NK-92 (cell line): ENCODE results near the gene NAP1L5.

Source experiments
- DNase-seq: peaks from one replicate; lab custom pipeline; 2025; ENCODE audit not compliant: unreplicated experiment; lab: John Stamatoyannopoulos, UW

Gene NAP1L5

DNA sequence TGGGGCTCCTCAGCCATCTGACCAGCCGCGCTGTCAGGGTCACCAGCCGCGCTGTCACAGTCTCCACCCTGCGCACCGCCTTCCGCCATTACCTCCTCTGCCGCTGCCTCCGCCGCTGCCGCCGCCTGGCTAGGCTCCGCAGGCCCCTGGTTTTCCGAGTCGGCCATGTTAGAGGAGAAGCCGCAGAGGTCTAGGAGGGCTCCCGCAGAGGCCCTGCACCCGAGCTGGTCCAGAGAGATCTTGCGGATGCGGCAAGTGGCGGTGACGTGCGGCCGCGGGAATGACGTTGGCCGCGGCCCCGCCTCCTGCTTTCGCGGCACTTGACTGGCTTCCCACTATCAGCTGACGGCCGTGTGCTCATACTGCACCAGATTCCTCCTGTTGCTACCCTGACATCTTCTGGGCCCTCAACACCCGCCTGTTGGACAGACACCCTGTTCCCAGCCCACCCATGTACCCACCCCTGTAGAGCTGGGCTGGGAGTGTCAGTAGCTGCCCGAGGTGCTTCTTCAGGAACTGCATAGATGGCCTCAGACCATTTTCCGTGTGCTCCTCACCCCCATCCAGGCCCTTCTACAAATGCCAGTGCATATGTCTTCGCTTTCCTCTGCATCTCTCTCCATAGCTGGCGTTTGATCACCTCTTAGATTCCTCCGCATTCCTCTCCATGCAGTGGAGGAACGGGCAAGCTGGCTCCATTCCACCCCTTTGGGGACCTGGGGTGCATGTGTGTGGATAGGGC lies at the start of gene NAP1L5:
Gene NAP1L5, minus strand, starts transcription at position 242 of the 742 bp plus-strand sequence. Its CDS starts 75 bp downstream, at position 167.
- no peak for DNase-seq

DNA sequence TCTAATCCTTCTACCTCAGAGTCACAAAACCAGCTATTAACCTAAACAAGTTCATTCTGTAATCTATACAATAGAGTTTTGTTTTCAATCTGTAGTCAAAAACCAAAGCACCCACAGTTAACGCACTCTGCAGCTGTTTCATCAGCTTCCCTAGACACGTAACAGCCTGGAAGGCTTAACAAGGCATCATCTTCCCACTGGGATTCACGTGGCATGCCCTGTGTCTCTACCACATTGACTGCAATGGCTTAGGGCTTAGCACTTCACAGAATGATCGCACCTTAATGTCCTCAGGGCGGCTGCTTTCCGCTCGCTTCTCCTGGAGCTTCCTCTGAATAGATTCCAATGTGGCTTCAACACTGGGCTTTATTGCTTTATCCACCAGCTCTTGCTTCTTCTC lies 49.7 kb upstream of the NAP1L5 start:
- no peak for DNase-seq

DNA sequence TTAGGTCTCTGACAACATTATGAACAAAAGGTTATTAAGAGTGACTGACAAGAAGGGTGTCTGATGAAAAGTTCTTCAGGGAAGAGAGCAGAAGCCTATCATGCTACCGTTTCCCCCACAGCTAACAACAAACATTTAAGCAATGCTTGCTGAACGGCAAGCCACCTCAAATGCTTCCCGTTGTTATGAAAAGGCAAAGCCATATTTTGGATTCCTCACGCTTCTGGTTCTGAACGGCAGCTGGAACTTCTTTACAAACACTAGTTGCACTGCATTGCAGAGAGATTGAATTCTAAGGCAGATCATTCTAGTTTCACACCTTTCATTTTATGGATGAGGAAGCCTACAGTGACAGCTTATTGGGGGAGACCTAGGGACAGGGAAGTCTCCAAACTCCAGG lies 48.6 kb upstream of the NAP1L5 start:
- DNase-seq: no peak

DNA sequence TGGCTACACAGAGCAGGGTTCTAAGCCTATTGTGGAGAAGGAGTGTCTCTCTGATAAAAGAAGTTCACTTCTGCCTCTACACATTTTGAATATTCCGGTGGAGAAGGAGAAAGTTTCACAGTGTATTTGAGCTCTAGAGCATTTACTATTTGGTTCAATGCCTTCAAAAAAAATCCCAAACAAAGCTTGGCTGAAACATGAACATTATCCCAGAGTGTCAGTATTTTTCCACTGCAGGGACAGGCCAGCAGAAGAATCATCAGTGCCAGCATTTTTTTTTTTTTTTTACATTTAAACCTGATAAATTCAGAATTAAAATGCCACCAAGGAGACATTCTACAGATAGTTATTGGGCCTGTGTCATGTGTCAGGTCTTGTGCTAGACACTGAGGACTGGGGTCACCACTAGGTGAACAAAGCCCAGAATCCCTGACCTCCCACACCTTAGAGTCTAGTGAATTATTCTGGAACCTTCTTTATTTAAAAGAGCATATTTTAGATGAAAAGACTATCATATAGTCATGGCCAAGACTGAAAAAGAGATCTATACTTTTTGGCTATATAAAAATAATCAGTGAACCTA lies 48.0 kb upstream of the NAP1L5 start:
- DNase-seq: no peak

DNA sequence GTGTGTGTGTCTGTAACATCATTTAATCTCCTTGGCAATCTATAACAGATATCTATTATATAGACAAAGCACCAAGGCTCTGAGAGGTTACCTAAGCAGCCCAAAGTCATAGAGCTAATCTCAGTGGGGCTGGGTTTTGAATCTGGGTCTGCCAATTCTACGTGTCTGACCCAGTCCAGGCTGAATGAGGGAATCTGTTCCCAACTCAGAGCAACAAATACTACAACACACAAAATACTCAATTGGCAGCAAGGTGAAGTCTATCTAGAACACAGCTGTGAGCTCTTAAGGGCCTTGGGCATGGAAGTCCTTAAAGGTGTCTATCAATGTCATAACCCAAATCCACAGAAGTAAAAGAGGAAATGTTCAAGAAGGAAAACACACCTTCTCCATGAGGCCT lies 47.5 kb upstream of the NAP1L5 start:
- no peak for DNase-seq

GRCh38 chr4:88744609-88745008 lies 47.0 kb upstream of the NAP1L5 start:
- no peak for DNase-seq

GRCh38 chr4:88743696-88744095 lies 46.1 kb upstream of the NAP1L5 start:
- DNase-seq: no peak

DNA sequence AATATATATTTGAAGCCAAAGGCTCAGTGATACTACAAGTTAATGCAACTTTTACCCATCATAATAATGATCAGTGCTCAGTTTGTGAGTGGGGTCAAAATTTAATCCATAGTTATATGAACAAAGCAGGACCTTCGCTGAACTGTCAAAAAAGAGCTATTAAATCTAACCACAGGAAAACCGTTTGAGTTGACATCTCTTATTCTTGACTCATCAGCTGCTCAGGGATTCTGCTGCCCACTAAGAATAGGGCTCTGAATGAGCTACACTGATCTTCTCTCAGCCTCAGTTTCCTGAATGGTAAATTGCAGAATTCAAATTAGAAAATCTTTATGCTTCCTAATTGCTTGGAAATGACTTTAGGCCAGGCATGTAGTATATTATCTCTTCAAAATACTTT lies 44.9 kb upstream of the NAP1L5 start:
- DNase-seq: no peak

- DNase-seq: no peak
Measured at GRCh38 chr4:88738180-88738579, 40.6 kb upstream of the NAP1L5 start.

DNA sequence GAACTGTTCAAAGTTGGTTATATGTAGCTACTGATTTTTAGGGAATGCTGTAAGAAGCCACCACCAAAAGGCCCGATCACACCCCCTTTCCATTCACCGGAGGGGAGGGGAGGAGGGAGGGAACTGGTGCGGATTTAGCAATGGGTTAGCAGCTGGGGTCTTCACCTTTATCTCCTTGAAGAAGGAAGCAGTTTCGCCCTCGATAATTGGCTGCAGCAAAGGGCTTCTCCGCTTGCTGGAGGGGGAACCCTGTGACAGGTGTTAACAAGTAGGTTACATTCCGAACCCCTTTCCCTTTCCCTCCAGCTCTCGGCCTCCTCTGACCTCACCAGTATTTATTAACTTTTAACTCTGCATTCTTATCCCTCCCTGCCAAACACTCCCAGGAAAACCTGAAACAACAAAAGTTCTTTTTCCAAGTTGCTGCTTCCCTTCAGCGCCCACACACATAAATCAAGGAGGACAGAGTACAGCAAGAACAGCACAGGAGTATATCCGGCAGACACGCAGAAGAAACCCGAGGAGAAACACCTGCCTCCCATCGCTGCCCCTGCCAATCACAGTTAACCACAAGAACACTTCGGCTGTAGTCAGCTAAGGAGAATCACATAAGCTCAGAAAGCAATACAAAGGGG lies 39.8 kb upstream of the NAP1L5 start:
- DNase-seq: no peak

DNA sequence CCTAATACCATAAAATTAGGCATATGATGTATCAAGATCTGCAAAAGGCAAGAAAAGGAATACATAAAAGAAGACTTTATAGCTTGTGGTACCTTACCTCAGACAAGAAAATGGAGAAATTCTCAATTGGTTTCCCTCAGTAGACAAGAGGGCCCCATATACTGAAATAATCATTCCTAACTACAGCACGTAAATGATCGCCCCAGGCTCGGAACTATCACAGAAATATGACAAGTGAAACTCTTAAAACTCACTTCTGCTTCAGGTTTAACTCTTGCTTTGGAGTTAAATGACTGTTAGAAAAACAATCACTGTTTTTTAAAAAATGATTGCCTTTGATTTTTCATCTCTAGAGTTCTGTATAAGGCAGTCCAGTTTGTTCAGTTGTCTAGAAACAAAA lies 38.6 kb upstream of the NAP1L5 start:
- no peak for DNase-seq

DNA sequence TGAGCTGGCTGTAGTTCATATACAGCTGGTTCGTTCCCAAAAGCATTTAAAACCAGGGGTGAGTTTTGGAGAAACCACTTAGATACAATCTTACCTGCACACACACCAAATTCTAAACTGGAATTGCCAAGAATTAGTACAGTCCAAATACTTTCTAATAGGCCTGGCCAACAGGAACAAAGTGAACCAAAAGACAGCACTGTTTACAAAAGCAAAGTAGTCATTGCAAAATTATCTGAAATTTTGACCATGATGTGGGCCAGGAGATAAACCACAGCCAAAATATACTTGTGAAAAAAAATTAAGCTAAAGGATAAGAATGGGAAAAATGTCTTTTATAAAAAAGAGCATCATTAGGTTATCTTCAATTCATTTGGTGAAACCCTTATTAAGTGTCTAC lies 37.9 kb upstream of the NAP1L5 start:
- DNase-seq: no peak

DNA sequence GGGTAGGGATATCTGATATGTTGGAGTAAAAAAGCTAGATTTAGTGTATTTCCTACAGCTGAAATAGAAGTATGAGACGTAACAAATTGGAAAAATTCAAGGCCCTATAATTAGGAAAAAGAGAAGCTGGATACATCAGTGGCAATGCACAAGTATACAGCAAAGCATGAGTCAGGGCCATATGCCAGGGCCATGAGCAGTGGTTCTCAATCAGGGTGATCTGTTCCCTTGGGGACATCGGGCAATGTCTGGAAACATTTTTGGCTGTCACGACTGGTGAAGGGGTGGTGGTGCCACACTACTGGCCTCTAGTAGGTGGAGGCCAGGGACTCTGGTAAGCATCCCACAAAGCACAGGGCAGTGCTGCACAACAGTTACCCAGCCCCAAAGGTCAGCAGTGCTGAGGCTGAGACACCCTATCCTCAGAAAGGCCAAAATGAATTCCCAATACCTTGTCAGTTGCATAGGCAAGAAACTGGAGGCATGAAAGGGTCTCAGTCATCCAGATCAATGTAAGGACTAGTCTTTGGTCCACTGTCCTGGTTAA lies 36.8 kb upstream of the NAP1L5 start:
- DNase-seq: no peak

- DNase-seq: no peak
Measured at GRCh38 chr4:88732714-88733368, 35.2 kb upstream of the NAP1L5 start.

DNA sequence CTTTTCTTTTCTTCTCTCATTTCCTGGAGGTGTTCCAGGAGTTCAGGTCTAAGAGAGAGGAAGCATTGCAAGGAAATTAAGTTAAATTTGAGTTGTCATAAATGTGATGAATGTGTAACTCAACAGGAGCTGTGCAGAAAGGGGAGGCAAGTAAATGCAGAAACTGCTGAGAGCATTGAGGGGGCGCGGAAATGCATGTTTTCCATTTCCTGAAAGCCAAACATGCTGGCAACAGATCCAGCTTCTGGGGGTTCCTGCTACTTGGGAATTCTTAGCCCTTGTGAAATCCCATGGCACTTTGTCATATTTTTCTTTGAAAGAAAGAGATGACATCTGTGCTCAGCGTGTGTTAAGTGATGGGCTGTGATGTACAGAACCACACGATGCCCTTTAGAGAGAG lies 33.8 kb upstream of the NAP1L5 start:
- no peak for DNase-seq

GRCh38 chr4:88730811-88731210 lies 33.2 kb upstream of the NAP1L5 start:
- DNase-seq: no peak

DNA sequence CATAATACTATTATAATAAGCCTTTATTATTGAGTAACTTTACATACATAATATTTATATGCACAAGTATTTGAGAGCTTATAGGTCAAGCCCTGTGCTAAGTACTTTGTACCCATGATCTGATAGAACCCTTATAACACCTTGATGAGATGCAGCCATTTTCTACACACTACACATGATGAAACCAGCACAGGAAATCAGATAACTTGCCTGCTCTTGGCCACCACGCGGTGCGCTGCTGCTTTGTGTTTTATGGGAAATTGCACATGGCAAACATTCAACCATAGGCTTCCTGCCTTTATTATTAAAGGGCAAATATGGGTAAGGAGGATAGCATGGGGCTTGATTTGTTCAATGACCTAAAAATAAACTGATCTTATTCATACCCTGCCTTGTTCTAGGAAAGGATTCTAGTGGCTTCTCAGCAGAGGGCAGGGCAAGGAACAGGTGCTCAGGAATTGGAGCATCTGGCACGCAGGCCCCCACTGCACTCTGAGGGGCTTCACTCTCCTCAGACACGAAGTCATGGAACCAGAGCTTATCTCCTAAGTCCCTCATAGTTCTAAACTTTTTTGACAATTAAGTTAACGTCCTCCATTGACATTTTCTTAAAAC lies 31.6 kb upstream of the NAP1L5 start:
- no peak for DNase-seq

DNA sequence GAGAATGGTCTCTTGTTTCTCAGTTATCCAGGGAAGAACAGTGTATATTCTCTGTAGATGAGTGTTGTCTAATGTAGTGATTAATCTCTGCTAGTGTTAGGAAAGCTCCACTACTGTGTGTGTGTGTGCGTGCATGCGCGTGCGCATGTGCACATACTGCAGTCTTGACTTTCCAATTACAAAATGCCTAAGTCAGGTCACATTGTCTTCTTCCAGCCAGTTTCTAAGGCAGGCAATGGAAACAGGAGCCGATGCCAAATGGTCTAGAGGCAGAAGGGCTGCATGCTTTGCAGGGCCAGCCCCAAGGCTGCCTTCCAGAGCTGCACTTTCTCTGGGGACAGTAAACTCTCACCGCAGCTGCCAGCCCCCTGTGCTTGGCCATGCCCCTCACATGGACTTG lies 30.5 kb upstream of the NAP1L5 start:
- DNase-seq: no peak

DNA sequence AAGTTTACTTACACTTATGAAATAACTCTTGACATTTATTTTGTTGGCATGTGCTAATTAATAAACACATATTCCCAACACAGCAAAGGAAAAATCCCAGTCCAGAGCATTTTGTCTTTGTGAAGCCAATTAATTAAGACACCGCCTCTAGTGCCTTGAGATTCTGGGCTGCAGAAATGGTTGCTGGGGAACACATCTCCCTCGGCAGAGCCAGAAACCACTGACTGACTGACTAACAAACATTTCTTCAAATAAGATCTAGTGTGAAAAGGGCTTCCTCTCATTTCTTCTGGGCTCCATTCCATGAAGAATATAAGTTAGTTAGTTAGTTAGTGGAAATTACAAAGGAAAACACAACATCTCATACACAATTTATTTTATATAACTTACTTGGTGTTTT lies 28.4 kb upstream of the NAP1L5 start:
- no peak for DNase-seq

DNA sequence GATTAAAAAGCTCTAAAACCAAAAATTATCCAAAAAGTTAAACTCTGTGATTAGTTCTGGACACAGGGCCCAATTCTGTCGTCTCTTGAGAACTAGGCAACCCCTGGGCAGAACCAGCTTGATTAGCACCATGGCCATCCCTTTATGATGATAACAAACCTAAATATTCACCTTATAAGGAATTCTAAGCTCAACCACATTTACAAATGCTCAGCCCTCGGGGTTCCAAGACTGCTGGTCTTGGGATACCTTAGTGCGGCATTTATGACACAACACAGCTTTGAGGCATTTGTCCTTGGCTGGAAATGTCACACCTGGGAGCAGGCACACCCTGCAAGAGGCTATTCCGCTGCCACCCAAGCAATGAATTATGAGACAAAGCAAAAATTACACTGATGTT lies 27.5 kb upstream of the NAP1L5 start:
- no peak for DNase-seq

- no peak for DNase-seq
Measured at GRCh38 chr4:88724406-88724805, 26.8 kb upstream of the NAP1L5 start.
